ENCODE measurements around the gene BDKRB1. TPM values are rescaled to one million over a fixed set of nuclear protein-coding genes. Genes with fewer than 3 reads are reported as not detected.

BDKRB1 gene
- total and polyA plus RNA-seq, 2 donors (not counting 1 experiment from before 2014, with no cell fraction given), result 5.4 to 22.5 TPM

- TF ChIP-seq CTCF (conservative IDR thresholded peaks at IDR 0.05 in 1 of 2, IDR thresholded peaks at IDR 0.05 in 1 of 2; ENCODE audit: low read depth in 1 of 2, low read length in 2 of 2) (no peak), EZH2 (IDR thresholded peaks at IDR 0.05; ENCODE audit: low read length, missing control alignments) (no peak)
- Histone ChIP-seq H3K4me2 (ENCODE audit: extremely low read depth, insufficient read depth, low read length) (no peak overlapping the region), H3K9me3 (ENCODE audit: control insufficient read depth, insufficient read depth, low read depth, low read length) (no peaks in the 10 kb centered on the region), H4K20me1 (ENCODE audit: control insufficient read depth, extremely low read depth, insufficient read depth, low read length) (no peaks in the 10 kb centered on the region), H3K27ac (ENCODE audit: insufficient read depth, low read length) (no peak overlapping the region), H2AFZ (ENCODE audit: low read length) (no peak overlapping the region), H3K4me1 (ENCODE audit: control insufficient read depth, extremely low read depth, insufficient read depth, low read length) (no peaks in the 10 kb centered on the region), H3K9ac (ENCODE audit: insufficient read depth, low read length) (no peak overlapping the region), H3K79me2 (ENCODE audit: control insufficient read depth, insufficient read depth, low read length) (no peaks in the 10 kb centered on the region), H3K36me3 (ENCODE audit: control insufficient read depth, insufficient read depth, low read length) (peaks cover 4% of the 10 kb centered on the region), H3K4me3 (replicated peaks in 1 of 4; ENCODE audit: control extremely low read depth in 1 of 4, insufficient read depth in 1 of 4, low read depth in 3 of 4, low read length in 4 of 4) (no peak overlapping the region), H3K27me3 (ENCODE audit: control insufficient read depth, insufficient read depth, low read length) (no peaks in the 10 kb centered on the region)
- no peak for DNase-seq (ENCODE audit: low read depth in 2 of 2)
Observed at GRCh38 chr14:96284008-96284407, 28.0 kb downstream of the BDKRB1 start.

- Histone ChIP-seq H3K27me3 (ENCODE audit: control insufficient read depth, insufficient read depth, low read length) (no peaks in the 10 kb centered on the region), H3K27ac (ENCODE audit: insufficient read depth, low read length) (no peak overlapping the region), H3K36me3 (ENCODE audit: control insufficient read depth, insufficient read depth, low read length) (peaks cover 4% of the 10 kb centered on the region), H3K4me2 (ENCODE audit: extremely low read depth, insufficient read depth, low read length) (no peak overlapping the region), H3K9ac (ENCODE audit: insufficient read depth, low read length) (no peak overlapping the region), H4K20me1 (ENCODE audit: control insufficient read depth, extremely low read depth, insufficient read depth, low read length) (no peaks in the 10 kb centered on the region), H2AFZ (ENCODE audit: low read length) (no peak overlapping the region), H3K4me3 (replicated peaks in 1 of 4; ENCODE audit: control extremely low read depth in 1 of 4, insufficient read depth in 1 of 4, low read depth in 3 of 4, low read length in 4 of 4) (no peak overlapping the region), H3K79me2 (ENCODE audit: control insufficient read depth, insufficient read depth, low read length) (no peaks in the 10 kb centered on the region), H3K4me1 (ENCODE audit: control insufficient read depth, extremely low read depth, insufficient read depth, low read length) (no peaks in the 10 kb centered on the region), H3K9me3 (ENCODE audit: control insufficient read depth, insufficient read depth, low read depth, low read length) (no peaks in the 10 kb centered on the region)
- TF ChIP-seq CTCF (conservative IDR thresholded peaks at IDR 0.05 in 1 of 2, IDR thresholded peaks at IDR 0.05 in 1 of 2; ENCODE audit: low read depth in 1 of 2, low read length in 2 of 2) (no peak), EZH2 (IDR thresholded peaks at IDR 0.05; ENCODE audit: low read length, missing control alignments) (no peak)
- DNase-seq (ENCODE audit: low read depth in 2 of 2), result no peak
Observed at GRCh38 chr14:96284430-96284829, 28.4 kb downstream of the BDKRB1 start.

GRCh38 chr14:96285667-96286066 is 29.7 kb downstream of the BDKRB1 start:
- Histone ChIP-seq H3K27ac (ENCODE audit: insufficient read depth, low read length) (no peak overlapping the region), H3K27me3 (ENCODE audit: control insufficient read depth, insufficient read depth, low read length) (no peaks in the 10 kb centered on the region), H3K36me3 (ENCODE audit: control insufficient read depth, insufficient read depth, low read length) (peaks cover 9% of the 10 kb centered on the region), H3K4me2 (ENCODE audit: extremely low read depth, insufficient read depth, low read length) (no peak overlapping the region), H2AFZ (ENCODE audit: low read length) (no peak overlapping the region), H3K4me3 (replicated peaks in 1 of 4; ENCODE audit: control extremely low read depth in 1 of 4, insufficient read depth in 1 of 4, low read depth in 3 of 4, low read length in 4 of 4) (peak overlapping the region in 1 of 4 experiments; percentile 10), H3K79me2 (ENCODE audit: control insufficient read depth, insufficient read depth, low read length) (no peaks in the 10 kb centered on the region), H4K20me1 (ENCODE audit: control insufficient read depth, extremely low read depth, insufficient read depth, low read length) (no peaks in the 10 kb centered on the region), H3K4me1 (ENCODE audit: control insufficient read depth, extremely low read depth, insufficient read depth, low read length) (no peaks in the 10 kb centered on the region), H3K9ac (ENCODE audit: insufficient read depth, low read length) (no peak overlapping the region), H3K9me3 (ENCODE audit: control insufficient read depth, insufficient read depth, low read depth, low read length) (no peaks in the 10 kb centered on the region)
- TF ChIP-seq CTCF (conservative IDR thresholded peaks at IDR 0.05 in 1 of 2, IDR thresholded peaks at IDR 0.05 in 1 of 2; ENCODE audit: low read depth in 1 of 2, low read length in 2 of 2), result no peak
- TF ChIP-seq EZH2 (IDR thresholded peaks at IDR 0.05; ENCODE audit: low read length, missing control alignments), result no peak
- peak; percentile 37 to 89 for DNase-seq (ENCODE audit: low read depth in 2 of 2)

Data from fibroblast of lung (primary cell).